Measurements from ENCODE around the gene CFL2. TPM values are rescaled to one million over a fixed set of nuclear protein-coding genes. Genes with fewer than 3 reads are reported as not detected.

The CFL2 gene
- total RNA-seq = 10 to 100 TPM in 1 of 2 donors, 1 to 10 TPM in 1; 7.0 to 44.8 TPM

DNA sequence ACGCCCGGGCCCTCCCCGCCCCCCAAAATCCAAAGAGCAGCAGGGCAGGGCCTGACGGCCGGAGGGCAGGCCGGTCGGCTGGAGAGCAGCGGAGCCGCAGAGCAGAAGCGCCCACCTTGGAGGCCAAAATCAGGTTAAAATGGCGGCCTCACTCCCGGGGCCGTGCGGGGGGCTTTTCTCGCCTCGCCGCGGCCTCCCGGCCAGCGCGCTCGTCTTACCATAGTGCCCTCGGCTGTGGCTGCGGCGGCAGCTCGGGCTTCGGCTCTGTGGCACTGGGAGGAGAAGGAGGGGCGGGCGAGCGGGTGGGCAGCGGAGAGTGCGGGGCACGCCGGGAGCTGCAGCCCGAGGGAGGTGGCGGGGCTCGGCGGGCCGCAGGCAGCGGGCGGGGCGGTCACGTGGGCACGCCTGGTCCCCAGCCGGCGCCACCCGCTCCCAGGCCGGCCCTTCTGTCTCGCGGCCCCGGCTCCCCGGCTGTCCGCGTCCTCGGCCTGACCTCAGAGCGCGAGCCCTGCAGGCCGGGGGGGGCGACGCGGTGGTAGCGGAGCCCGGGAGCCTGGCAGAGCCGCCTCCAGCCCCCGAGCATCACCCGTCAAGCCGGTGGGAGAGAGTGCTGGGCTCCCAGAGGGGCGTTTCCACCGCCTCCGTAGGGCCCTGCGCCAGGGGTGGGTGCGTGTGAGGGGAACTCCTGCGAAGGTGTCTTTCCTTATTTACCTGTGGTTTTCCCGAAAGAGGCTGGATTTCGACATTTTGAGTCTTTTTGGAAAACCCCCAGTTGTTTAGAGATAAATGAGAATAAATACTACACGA, at the start of gene CFL2:
Gene CFL2, minus strand, starts transcription at position 274 of the 807 bp plus-strand sequence. Its CDS starts 53 bp downstream, at position 221.
- Histone ChIP-seq H3K9me3 (no peaks in the 10 kb centered on the region), H3K4me1 (no peaks in the 10 kb centered on the region), H3K27me3 (no peaks in the 10 kb centered on the region), H3K36me3 (no peaks in the 10 kb centered on the region), H3K9ac (ENCODE audit: low read depth in 2 of 2, low read length in 2 of 2) (peak within 1 kb of the TSS; percentile 86 to 92), H3K27ac (peak within 1 kb of the TSS; percentile 81), H3K4me3 (peak within 1 kb of the TSS; percentile 85)
- TF ChIP-seq, protein P1, sequence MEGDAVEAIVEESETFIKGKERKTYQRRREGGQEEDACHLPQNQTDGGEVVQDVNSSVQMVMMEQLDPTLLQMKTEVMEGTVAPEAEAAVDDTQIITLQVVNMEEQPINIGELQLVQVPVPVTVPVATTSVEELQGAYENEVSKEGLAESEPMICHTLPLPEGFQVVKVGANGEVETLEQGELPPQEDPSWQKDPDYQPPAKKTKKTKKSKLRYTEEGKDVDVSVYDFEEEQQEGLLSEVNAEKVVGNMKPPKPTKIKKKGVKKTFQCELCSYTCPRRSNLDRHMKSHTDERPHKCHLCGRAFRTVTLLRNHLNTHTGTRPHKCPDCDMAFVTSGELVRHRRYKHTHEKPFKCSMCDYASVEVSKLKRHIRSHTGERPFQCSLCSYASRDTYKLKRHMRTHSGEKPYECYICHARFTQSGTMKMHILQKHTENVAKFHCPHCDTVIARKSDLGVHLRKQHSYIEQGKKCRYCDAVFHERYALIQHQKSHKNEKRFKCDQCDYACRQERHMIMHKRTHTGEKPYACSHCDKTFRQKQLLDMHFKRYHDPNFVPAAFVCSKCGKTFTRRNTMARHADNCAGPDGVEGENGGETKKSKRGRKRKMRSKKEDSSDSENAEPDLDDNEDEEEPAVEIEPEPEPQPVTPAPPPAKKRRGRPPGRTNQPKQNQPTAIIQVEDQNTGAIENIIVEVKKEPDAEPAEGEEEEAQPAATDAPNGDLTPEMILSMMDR (IDR thresholded peaks at IDR 0.05) = no peak
- peak; percentile 79 for DNase-seq
- intact Hi-C loops (cut with DNase I) = no loop called here

DNA sequence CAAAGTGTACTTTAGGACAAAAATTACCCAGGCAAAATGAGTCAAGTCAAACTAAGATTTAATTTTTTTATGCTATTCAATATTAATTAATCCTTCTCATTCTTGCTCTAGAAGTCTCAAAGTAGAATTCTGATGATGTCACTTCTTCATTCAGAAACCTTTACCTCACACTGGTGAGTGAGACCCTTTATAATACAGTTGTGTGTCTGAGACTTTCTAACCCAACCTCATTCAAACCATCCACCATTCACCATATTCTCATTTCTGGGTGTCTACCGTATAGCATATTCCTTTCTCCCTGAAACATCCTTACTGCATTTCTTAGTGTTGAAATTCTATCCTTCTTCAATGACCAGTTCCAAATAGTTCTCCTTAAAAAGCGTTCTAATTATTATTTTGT, 40.8 kb upstream of the CFL2 start:
- H3K4me3 ChIP-seq = no peak overlapping the region
- intact Hi-C loops (cut with DNase I) = no loop called here
- H3K9me3 ChIP-seq = no peaks in the 10 kb centered on the region
- H3K36me3 ChIP-seq = no peaks in the 10 kb centered on the region
- no peak overlapping the region for H3K9ac ChIP-seq (ENCODE audit: low read depth in 2 of 2, low read length in 2 of 2)
- no peak for DNase-seq
- H3K27me3 ChIP-seq = no peaks in the 10 kb centered on the region
- TF ChIP-seq, protein P1 (IDR thresholded peaks at IDR 0.05) = no peak
- H3K4me1 ChIP-seq = no peaks in the 10 kb centered on the region
- no peak overlapping the region for H3K27ac ChIP-seq

DNA sequence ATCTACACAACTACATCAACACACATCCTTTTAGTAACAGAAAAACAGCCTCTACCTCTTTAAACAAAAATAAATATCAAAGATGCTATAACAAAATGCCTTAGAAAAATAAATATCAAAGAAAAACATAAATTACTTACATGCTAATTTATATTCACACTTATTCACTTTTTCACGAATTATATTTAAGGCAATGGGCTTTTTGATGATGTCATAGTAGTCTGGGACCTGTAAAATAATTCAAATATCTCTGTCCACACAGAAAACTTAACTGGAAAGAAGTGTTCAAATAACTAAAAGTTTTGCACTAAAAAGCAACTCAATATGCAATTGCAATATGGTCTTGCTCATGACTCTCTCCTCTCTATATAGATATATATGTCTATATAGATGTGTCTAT, 40.3 kb upstream of the CFL2 start:
- intact Hi-C loops (cut with DNase I) = no loop called here
- TF ChIP-seq, protein P1 (IDR thresholded peaks at IDR 0.05) = no peak
- Histone ChIP-seq H3K9me3 (no peaks in the 10 kb centered on the region), H3K9ac (ENCODE audit: low read depth in 2 of 2, low read length in 2 of 2) (no peak overlapping the region), H3K27ac (no peak overlapping the region), H3K36me3 (no peaks in the 10 kb centered on the region), H3K4me3 (no peak overlapping the region), H3K27me3 (no peaks in the 10 kb centered on the region), H3K4me1 (no peaks in the 10 kb centered on the region)
- DNase-seq = no peak

DNA sequence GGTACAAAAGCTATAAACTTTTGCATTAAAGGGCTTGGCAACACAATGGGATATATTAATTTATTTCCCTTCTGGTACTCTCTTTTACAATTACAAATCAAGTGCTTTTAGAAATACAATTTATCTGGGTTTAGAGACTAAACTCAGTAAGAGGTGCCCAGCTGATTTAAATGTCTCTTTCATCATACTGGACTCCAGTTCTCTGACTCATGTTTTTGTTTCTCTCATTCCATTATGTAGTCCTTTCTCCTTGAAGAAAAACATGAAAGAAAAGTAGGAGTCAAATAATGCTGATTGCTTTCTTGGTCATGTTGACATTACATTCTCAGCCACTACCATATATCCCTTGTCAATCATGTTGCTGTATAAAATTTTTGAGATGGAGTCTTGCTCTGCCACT, 36.3 kb upstream of the CFL2 start:
- Histone ChIP-seq H3K27ac (no peak overlapping the region), H3K4me1 (no peaks in the 10 kb centered on the region), H3K9ac (ENCODE audit: low read depth in 2 of 2, low read length in 2 of 2) (no peak overlapping the region), H3K9me3 (no peaks in the 10 kb centered on the region), H3K4me3 (no peak overlapping the region), H3K36me3 (no peaks in the 10 kb centered on the region), H3K27me3 (no peaks in the 10 kb centered on the region)
- no peak for DNase-seq
- intact Hi-C loops (cut with DNase I) = no loop called here
- TF ChIP-seq, protein P1 (IDR thresholded peaks at IDR 0.05) = no peak

DNA sequence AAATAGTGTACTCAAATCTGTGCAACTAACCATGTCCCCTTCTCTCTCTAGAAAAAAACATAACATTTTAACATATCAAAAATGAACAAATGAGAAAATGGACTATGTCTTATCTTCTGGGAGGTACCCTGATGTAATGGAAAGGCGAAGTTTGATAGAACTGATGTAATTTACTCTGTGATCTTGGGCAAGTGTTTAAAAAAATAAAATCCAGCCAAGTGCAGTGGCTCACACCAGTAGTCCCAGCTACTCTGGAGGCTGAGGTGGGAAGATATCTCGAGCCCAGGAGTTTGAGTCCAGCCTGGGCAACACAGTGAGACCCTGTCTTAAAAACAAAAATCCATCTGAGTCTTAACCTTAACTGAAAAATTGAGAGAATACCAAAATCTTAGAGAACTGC, 35.8 kb upstream of the CFL2 start:
- H3K27ac ChIP-seq = no peak overlapping the region
- H3K27me3 ChIP-seq = no peaks in the 10 kb centered on the region
- H3K4me1 ChIP-seq = no peaks in the 10 kb centered on the region
- DNase-seq = no peak
- H3K9ac ChIP-seq (ENCODE audit: low read depth in 2 of 2, low read length in 2 of 2) = no peak overlapping the region
- no peak overlapping the region for H3K4me3 ChIP-seq
- H3K9me3 ChIP-seq = no peaks in the 10 kb centered on the region
- H3K36me3 ChIP-seq = no peaks in the 10 kb centered on the region
- intact Hi-C loops (cut with DNase I) = no loop called here
- TF ChIP-seq, protein P1 (IDR thresholded peaks at IDR 0.05) = no peak

Measured in colonic mucosa (tissue), 4 donors.